MM.1S (cell line): ENCODE measurements around the gene TTLL11.

Experiments used
- EZH2 ChIP-seq: fragments of 300-600 bp; sonication (generic); optimal IDR thresholded peaks from 2 replicates; pipeline ENCODE3; 2017; ENCODE audit warnings: low read depth, mild to moderate bottlenecking, antibody characterized with exemption, low read length, mixed read lengths
- TF ChIP-seq, protein P1 (sequence below): fragments of 300-600 bp; sonication (generic); IDR thresholded peaks from 2 replicates; pipeline ENCODE4 v1.5.1; 2016; ENCODE audit warnings: antibody characterized with exemption, low read length, mixed read lengths

DNA sequence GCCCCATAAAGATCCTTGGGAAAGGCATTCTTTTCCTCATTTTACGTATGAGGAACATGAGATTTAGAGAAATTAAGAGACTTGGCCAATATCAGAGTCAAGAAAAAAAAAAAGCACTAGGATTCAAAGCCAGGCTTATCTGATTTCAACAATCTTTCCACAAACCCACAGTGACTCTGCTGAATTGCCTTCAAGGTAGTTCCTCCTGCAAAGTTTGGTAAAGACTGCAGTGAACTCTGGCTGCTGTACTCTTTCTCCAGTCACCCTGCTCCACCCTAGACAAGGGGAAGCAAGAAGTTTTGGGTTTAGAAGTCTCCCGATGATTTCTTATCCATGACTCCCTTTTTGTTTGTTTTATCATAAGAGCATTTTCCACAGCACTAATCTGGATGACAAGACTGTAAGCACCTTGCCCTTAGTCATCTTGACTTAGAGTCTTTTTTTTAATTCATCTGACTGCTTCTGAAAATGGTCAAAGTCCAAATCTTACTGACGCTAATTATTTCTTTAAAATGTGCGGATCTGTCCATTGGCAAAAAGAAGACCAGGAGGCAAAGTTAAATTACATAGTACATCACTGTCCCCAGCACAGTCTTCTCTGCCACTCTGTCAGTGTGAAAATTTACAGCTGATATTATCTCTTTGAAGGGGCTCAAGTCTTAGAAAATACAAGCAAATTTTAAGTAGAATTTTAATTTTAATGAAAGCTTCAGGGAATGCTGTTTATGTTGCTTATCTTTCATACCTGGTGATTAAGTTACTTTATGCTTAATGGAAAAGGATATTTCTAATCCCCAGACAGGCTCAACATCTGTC lies 180.1 kb downstream of the TTLL11 start:
- TF ChIP-seq, protein P1, sequence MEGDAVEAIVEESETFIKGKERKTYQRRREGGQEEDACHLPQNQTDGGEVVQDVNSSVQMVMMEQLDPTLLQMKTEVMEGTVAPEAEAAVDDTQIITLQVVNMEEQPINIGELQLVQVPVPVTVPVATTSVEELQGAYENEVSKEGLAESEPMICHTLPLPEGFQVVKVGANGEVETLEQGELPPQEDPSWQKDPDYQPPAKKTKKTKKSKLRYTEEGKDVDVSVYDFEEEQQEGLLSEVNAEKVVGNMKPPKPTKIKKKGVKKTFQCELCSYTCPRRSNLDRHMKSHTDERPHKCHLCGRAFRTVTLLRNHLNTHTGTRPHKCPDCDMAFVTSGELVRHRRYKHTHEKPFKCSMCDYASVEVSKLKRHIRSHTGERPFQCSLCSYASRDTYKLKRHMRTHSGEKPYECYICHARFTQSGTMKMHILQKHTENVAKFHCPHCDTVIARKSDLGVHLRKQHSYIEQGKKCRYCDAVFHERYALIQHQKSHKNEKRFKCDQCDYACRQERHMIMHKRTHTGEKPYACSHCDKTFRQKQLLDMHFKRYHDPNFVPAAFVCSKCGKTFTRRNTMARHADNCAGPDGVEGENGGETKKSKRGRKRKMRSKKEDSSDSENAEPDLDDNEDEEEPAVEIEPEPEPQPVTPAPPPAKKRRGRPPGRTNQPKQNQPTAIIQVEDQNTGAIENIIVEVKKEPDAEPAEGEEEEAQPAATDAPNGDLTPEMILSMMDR = no peak
- no peak for TF ChIP-seq EZH2
